Activated gamma-delta T cell (primary cell): ENCODE measurements around the gene GRPEL1.
A peak's percentile ranks its signal among the peaks of the same experiment; 100 is the strongest.
"Not testable (repeated sequence)": the region's sequence is repeated elsewhere in the genome, so short reads cannot be mapped to it uniquely, and the experiment has no call there.

ENCODE experiments used
- DNase-seq: peaks from one replicate; lab custom pipeline; 2025; lab: John Stamatoyannopoulos, UW

The GRPEL1 gene

GRCh38 chr4:7092026-7092425 lies 24.2 kb upstream of the GRPEL1 start:
- DNase-seq, result no peak

GRCh38 chr4:7089213-7089986 lies 21.5 kb upstream of the GRPEL1 start:
- DNase-seq, result no peak

GRCh38 chr4:7087036-7087435 lies 19.2 kb upstream of the GRPEL1 start:
- DNase-seq, result no peak

GRCh38 chr4:7086384-7086783 lies 18.5 kb upstream of the GRPEL1 start:
- DNase-seq, result no peak

- not testable (repeated sequence) for DNase-seq
These were observed 16.7 kb upstream of the GRPEL1 start for GRCh38 chr4:7084564-7084961.

GRCh38 chr4:7083597-7084563 lies 16.0 kb upstream of the GRPEL1 start:
- DNase-seq, result no peak

GRCh38 chr4:7079909-7080308 lies 12.0 kb upstream of the GRPEL1 start:
- not testable (repeated sequence) for DNase-seq

GRCh38 chr4:7079483-7079882 lies 11.6 kb upstream of the GRPEL1 start:
- DNase-seq, result not testable (repeated sequence)

- DNase-seq, result no peak
These were observed 10.2 kb upstream of the GRPEL1 start for GRCh38 chr4:7078025-7078424.

- DNase-seq, result no peak
These were observed 9.5 kb upstream of the GRPEL1 start for GRCh38 chr4:7077371-7077770.

- no peak for DNase-seq
These were observed 8.8 kb upstream of the GRPEL1 start for GRCh38 chr4:7076696-7077082.

GRCh38 chr4:7075962-7076695 lies 8.3 kb upstream of the GRPEL1 start:
- no peak for DNase-seq

GRCh38 chr4:7074426-7074825 lies 6.6 kb upstream of the GRPEL1 start:
- DNase-seq, result no peak

- DNase-seq, result no peak
These were observed 5.9 kb upstream of the GRPEL1 start for GRCh38 chr4:7073526-7074390.

GRCh38 chr4:7073059-7073458 lies 5.2 kb upstream of the GRPEL1 start:
- DNase-seq, result no peak

- no peak for DNase-seq
These were observed 3.1 kb upstream of the GRPEL1 start for GRCh38 chr4:7070729-7071511.

GRCh38 chr4:7068883-7069282 lies 1.0 kb upstream of the GRPEL1 start:
- no peak for DNase-seq

GRCh38 chr4:7068279-7068842 lies 497 bp upstream of the GRPEL1 start:
- DNase-seq, result peak; percentile 97

- DNase-seq, result no peak
These were observed 775 bp downstream of the GRPEL1 start for GRCh38 chr4:7067126-7067451.

GRCh38 chr4:7066493-7066892 lies 1.4 kb downstream of the GRPEL1 start:
- DNase-seq, result no peak
